H1 (cell line): ENCODE measurements around the gene OLFML2B. TPM values are rescaled to one million over a fixed set of nuclear protein-coding genes. Genes with fewer than 3 reads are reported as not detected.

Experiments
- CHD7 ChIP-seq: fragments of 300-600 bp; sonication (generic); IDR thresholded peaks from 2 replicates; pipeline ENCODE4 v1.7.1; 2012; ENCODE audit warnings: low read length, moderate library complexity, mild to moderate bottlenecking, inconsistent platforms; ENCODE audit not compliant: insufficient replicate concordance
- EP300 ChIP-seq, 2 experiments: IDR thresholded peaks; 1 replicate in 1 of 2; 2 replicates in 1 of 2; pipeline ENCODE4 v1.6.1; 2011 to 2012; ENCODE audit warnings: low read depth in 2 of 2, low read length in 2 of 2, mild to moderate bottlenecking in 2 of 2, borderline replicate concordance in 1 of 2, inconsistent platforms in 1 of 2, moderate library complexity in 1 of 2
- EZH2 ChIP-seq: fragments of 200-600 bp; sonication (generic); IDR thresholded peaks from 2 replicates; pipeline ENCODE4 v1.7.1; 2012; ENCODE audit warnings: low read depth, mild to moderate bottlenecking, moderate library complexity, low read length, inconsistent platforms; ENCODE audit not compliant: severe bottlenecking
- FOSL1 ChIP-seq: IDR thresholded peaks from 2 replicates; pipeline ENCODE4 v1.6.1; 2011; ENCODE audit warnings: mild to moderate bottlenecking, low read depth, low read length, moderate library complexity; ENCODE audit not compliant: insufficient read depth
- GABPA ChIP-seq: IDR thresholded peaks from 2 replicates; pipeline ENCODE4 v1.6.1; 2011; ENCODE audit warnings: mild to moderate bottlenecking, low read length, moderate library complexity, borderline replicate concordance; ENCODE audit not compliant: insufficient read depth
- HDAC2 ChIP-seq, 2 experiments: fragments of 300-600 bp in 1 of 2; sonication (generic) in 1 of 2; IDR thresholded peaks; 2 replicates each; pipeline ENCODE4 v1.6.1; 2011 to 2012; ENCODE audit warnings: low read depth in 2 of 2, low read length in 2 of 2, mild to moderate bottlenecking in 2 of 2, moderate library complexity in 2 of 2, borderline replicate concordance in 1 of 2, inconsistent platforms in 1 of 2
- JUND ChIP-seq: IDR thresholded peaks from 2 replicates; pipeline ENCODE4 v1.6.1; 2011; ENCODE audit warnings: mild to moderate bottlenecking, improper control_type of control experiment, low read length
- KDM1A ChIP-seq: fragments of 200-600, 300-600 bp; sonication (generic); IDR thresholded peaks from 2 replicates; pipeline ENCODE4 v1.7.1; 2016; ENCODE audit warnings: mild to moderate bottlenecking, low read length, borderline replicate concordance
- POU5F1 ChIP-seq: IDR thresholded peaks from 2 replicates; pipeline ENCODE4 v1.6.1; 2011; ENCODE audit warnings: low read depth, mild to moderate bottlenecking, low read length, moderate library complexity
- RFX5 ChIP-seq: IDR thresholded peaks from 2 replicates; pipeline ENCODE4 v1.6.1; 2011; ENCODE audit warnings: low read depth, low read length, improper control_type of control experiment, borderline replicate concordance
- SP4 ChIP-seq: IDR thresholded peaks from 2 replicates; pipeline ENCODE4 v1.6.1; 2012; ENCODE audit warnings: low read length, inconsistent platforms
- polyA plus RNA-seq, 7 experiments: library from polyadenylated mRNA; depleted of rRNA in 3 of 7; stranded (reverse) in 5 of 7; unstranded in 2 of 7; fragments of >200 nt in 5 of 7; fragments of 200-250 nt in 2 of 7; gene quantifications; 1 replicate in 5 of 7; 2 replicates in 1 of 7; 4 replicates in 1 of 7; pipeline versions ENCODE4 v1.2.1 to v1.2.3, GENCODE V29; 2011 to 2013; ENCODE audit warnings: missing spikeins in 2 of 7, mixed read lengths in 2 of 7
- total RNA-seq: library from RNA; stranded (reverse); fragmentation: NEBNext Ultra II Directional; extraction: Animal tissue kit (Norgen Biotek cat#: 25700); gene quantifications from 2 replicates; pipeline ENCODE4 v1.2.1, GENCODE V29; 2021

OLFML2B gene
- total and polyA plus RNA-seq, 2 of the 8 experiments (the other 6 are each of a cell fraction or from before 2014, with no cell fraction given), result 6.5 to 10.4 TPM

GRCh38 chr1:161948435-161948834, 75.2 kb downstream of the OLFML2B start (continued):
- TF ChIP-seq CHD7 (no peak), HDAC2 (IDR thresholded peaks at IDR 0.05; ENCODE audit: borderline replicate concordance in 1 of 2, low read depth in 2 of 2, low read length in 2 of 2) (no peak), EP300 (IDR thresholded peaks at IDR 0.05; ENCODE audit: borderline replicate concordance in 1 of 2, low read depth in 2 of 2, low read length in 2 of 2) (no peak), SP4 (no peak), KDM1A (no peak), FOSL1 (no peak), GABPA (no peak), JUND (no peak), POU5F1 (no peak), EZH2 (no peak), RFX5 (no peak)
